HG03432 (cell line): ENCODE results near the gene OR5A2.
"Not testable (repeated sequence)": the region's sequence is repeated elsewhere in the genome, so short reads cannot be mapped to it uniquely, and the experiment has no call there.

Experiments used
- ATAC-seq: cut with Tn5 transposase; IDR thresholded peaks from one replicate; pipeline ENCODE4 v1.9.1; 2021; ENCODE audit warnings: mild to moderate bottlenecking, moderate library complexity; ENCODE audit not compliant: unreplicated experiment

OR5A2 gene

GRCh38 chr11:59426361-59427067 lies at the start of gene OR5A2:
Gene OR5A2, minus strand, starts transcription at chr11:59426413. Its CDS starts 3,460 bp downstream, at chr11:59422953.
- ATAC-seq = no peak

GRCh38 chr11:59475176-59475575 lies 49.0 kb upstream of the OR5A2 start:
- ATAC-seq = no peak

- ATAC-seq = no peak
Measured at GRCh38 chr11:59473015-59473414, 46.8 kb upstream of the OR5A2 start, which contains the start of gene OR4D10. Gene OR4D10, plus strand, starts transcription at chr11:59473315. Its CDS starts 4,115 bp downstream, at chr11:59477430.

- ATAC-seq = no peak
Measured at GRCh38 chr11:59463190-59463641, 37.0 kb upstream of the OR5A2 start.

GRCh38 chr11:59459916-59460315 lies 33.7 kb upstream of the OR5A2 start:
- no peak for ATAC-seq

- no peak for ATAC-seq
Measured at GRCh38 chr11:59456661-59457060, 30.4 kb upstream of the OR5A2 start, which contains the start of gene OR4D6. Gene OR4D6, plus strand, starts transcription at chr11:59456961. Its CDS starts 0 bp downstream, at chr11:59456961.

- no peak for ATAC-seq
Measured at GRCh38 chr11:59448484-59448883, 22.3 kb upstream of the OR5A2 start.

GRCh38 chr11:59445624-59446023 lies 19.4 kb upstream of the OR5A2 start:
- not testable (repeated sequence) for ATAC-seq

- ATAC-seq = no peak
Measured at GRCh38 chr11:59437770-59438169, 11.6 kb upstream of the OR5A2 start.

- ATAC-seq = no peak
Measured at GRCh38 chr11:59436169-59436568, 10.0 kb upstream of the OR5A2 start, which contains the start of gene OR5A1. Gene OR5A1, plus strand, starts transcription at chr11:59436469. Its CDS starts 6,700 bp downstream, at chr11:59443169.

GRCh38 chr11:59429924-59430516 lies 3.8 kb upstream of the OR5A2 start:
- ATAC-seq = peak; percentile 75

GRCh38 chr11:59427068-59427382 lies 812 bp upstream of the OR5A2 start:
- no peak for ATAC-seq

- ATAC-seq = no peak
Measured at GRCh38 chr11:59425131-59425530, 1.1 kb downstream of the OR5A2 start.

- ATAC-seq = no peak
Measured at GRCh38 chr11:59423835-59424234, 2.4 kb downstream of the OR5A2 start.

- no peak for ATAC-seq
Measured at GRCh38 chr11:59418156-59418555, 8.1 kb downstream of the OR5A2 start.

- ATAC-seq = no peak
Measured at GRCh38 chr11:59417023-59417422, 9.2 kb downstream of the OR5A2 start.

GRCh38 chr11:59416613-59417012 lies 9.6 kb downstream of the OR5A2 start:
- no peak for ATAC-seq

GRCh38 chr11:59415111-59415510 lies 11.1 kb downstream of the OR5A2 start:
- no peak for ATAC-seq

GRCh38 chr11:59413646-59414045 lies 12.6 kb downstream of the OR5A2 start:
- ATAC-seq = no peak

- ATAC-seq = no peak
Measured at GRCh38 chr11:59403546-59403945, 22.7 kb downstream of the OR5A2 start.

- no peak for ATAC-seq
Measured at GRCh38 chr11:59401262-59401552, 25.0 kb downstream of the OR5A2 start.

- ATAC-seq = no peak
Measured at GRCh38 chr11:59400461-59401261, 25.6 kb downstream of the OR5A2 start.
